GM06990 (cell line): ENCODE results near the gene SYP.
"Not testable (repeated sequence)": the region's sequence is repeated elsewhere in the genome, so short reads cannot be mapped to it uniquely, and the experiment has no call there.

ENCODE experiments used
- DNase-seq: peaks from one replicate; pipeline ENCODE4 v3.0.0-alpha.2; 2011; ENCODE audit not compliant: insufficient read length; ENCODE audit errors: extremely low read depth
- H3K27me3 ChIP-seq: replicated peaks from 2 replicates; pipeline ENCODE4 v1.6.0; 2011; ENCODE audit warnings: low read length; ENCODE audit not compliant: control insufficient read depth, insufficient read depth
- H3K36me3 ChIP-seq: 2 replicates; pipeline ENCODE4 v1.5.1; 2011; ENCODE audit warnings: low read length; ENCODE audit not compliant: control insufficient read depth, insufficient read depth
- H3K4me3 ChIP-seq: replicated peaks from 2 replicates; pipeline ENCODE4 v1.5.1; 2011; ENCODE audit warnings: low read depth, mild to moderate bottlenecking, control low read depth, low read length
- CTCF ChIP-seq: IDR thresholded peaks from 2 replicates; pipeline ENCODE4 v1.5.1; 2011; ENCODE audit warnings: low read length, control low read depth, mild to moderate bottlenecking, inconsistent platforms; ENCODE audit not compliant: insufficient read depth, poor library complexity, severe bottlenecking

SYP gene

GRCh38 chrX:49155900-49156837 lies 43.8 kb downstream of the SYP start:
- no peaks in the 10 kb centered on the region for H3K36me3 ChIP-seq
- DNase-seq: peak; percentile 85
- peak overlapping the region; percentile 69 for H3K4me3 ChIP-seq
- no peaks in the 10 kb centered on the region for H3K27me3 ChIP-seq
- TF ChIP-seq CTCF: peak; percentile 58

DNA sequence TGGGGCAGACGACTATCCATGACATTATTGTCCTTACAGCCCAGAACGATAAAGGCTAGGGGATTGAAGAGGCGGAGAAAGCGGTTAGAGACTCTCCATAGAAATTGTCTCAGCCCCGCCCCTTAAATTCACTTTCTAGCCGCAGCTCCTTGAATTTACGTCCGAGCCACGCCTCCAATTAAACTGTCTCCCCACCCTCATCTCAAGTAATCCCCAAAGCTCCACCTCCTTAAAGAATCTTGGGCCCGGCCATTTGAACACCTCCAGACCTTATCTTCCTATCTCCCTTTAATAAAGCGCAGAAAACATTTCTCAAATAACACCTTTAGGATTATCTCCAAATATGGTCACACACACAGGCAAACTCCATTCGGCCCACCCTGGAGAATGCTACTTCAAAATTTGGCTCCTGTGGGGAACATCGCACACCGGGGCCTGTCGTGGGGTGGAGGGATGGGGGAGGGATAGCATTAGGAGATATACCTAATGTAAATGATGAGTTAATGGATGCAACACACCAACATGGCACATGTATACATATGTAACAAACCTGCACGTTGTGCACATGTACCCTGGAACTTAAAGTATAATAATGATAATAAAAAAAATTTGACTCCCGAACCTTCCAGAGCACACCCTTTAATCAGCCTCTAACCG lies 44.6 kb downstream of the SYP start:
- no peak for TF ChIP-seq CTCF
- H3K4me3 ChIP-seq: peak overlapping the region; percentile 69
- no peaks in the 10 kb centered on the region for H3K27me3 ChIP-seq
- H3K36me3 ChIP-seq: no peaks in the 10 kb centered on the region
- DNase-seq: no peak

- no peak for DNase-seq
- Histone ChIP-seq H3K27me3 (no peaks in the 10 kb centered on the region), H3K36me3 (no peaks in the 10 kb centered on the region), H3K4me3 (no peak overlapping the region)
- TF ChIP-seq CTCF: no peak
These were observed 46.5 kb downstream of the SYP start for GRCh38 chrX:49153467-49153866.

GRCh38 chrX:49149291-49149690 lies 50.7 kb downstream of the SYP start:
- not testable (repeated sequence) for H3K4me3 ChIP-seq, DNase-seq, H3K36me3 ChIP-seq, H3K27me3 ChIP-seq

DNA sequence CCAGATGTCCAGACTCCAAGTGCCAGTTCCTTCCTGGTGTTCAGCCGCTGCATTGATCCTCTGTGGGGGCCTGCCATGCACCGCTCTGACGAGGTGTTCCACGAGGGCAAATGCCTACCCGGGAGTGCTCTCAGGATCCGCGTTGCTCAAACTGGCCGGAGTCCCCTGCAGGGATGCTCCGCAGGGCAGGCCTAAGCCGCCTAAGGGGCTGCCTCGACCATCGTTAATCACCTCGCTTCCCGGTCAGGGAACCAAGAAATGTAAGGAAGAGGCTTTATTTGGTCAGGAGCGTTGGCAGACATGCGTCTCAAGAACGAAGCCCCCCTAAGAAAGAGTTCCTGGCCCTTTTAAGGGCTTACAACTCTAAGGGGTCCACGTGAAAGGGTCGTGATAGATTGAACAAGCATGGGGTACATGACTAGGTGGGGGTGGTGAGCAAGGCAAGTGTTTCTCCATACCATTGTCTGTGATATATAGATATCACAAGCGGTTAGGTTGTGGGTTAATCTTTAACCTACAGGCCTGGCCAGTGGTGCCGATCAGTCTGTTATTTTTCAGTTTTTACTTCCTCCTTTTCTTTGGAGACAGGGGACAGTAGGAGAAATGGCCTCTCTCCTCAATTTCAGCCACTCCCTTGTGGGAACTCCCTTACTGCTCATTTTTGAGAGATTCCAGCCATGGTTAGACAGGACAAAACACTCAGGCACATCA lies 51.4 kb downstream of the SYP start:
- not testable (repeated sequence) for H3K27me3 ChIP-seq, DNase-seq, H3K4me3 ChIP-seq, H3K36me3 ChIP-seq

DNA sequence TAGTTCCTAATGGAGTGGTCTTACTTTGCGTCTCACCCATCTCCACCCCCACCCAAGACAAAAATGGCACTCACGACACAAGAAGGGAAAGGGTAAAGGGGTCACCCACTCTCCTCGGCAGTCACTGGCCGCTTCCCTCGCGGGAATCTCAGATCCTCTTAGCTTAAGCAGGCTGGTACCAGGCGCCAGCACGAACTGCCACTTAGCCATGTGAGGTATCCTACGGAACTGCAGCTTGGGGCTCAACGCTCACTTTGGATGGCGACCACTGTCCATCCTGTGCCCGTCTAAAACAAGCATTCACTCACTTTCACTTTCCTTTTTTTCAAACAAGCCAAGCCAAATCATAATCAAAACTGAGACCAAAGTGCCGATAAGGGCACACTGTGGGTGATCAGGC lies 52.1 kb downstream of the SYP start:
- no peaks in the 10 kb centered on the region for H3K27me3 ChIP-seq
- DNase-seq: no peak
- no peak overlapping the region for H3K4me3 ChIP-seq
- no peak for TF ChIP-seq CTCF
- H3K36me3 ChIP-seq: no peaks in the 10 kb centered on the region
